Neural cell (in vitro differentiated cells): ENCODE results near the gene WDR77.

ENCODE experiments used
- EP300 ChIP-seq: fragments of 450-650 bp; conservative IDR thresholded peaks from 2 replicates; pipeline ENCODE4 v1.6.1; 2014; ENCODE audit warnings: antibody characterized with exemption, mild to moderate bottlenecking, moderate library complexity; ENCODE audit not compliant: poor library complexity, severe bottlenecking
- EZH2 ChIP-seq: fragments of 200-600, 300-800 bp; shearing (Covaris generic), sonication (generic); IDR thresholded peaks from 2 replicates; pipeline ENCODE4 v1.6.1; 2014; ENCODE audit warnings: antibody characterized with exemption, low read length, borderline replicate concordance, mild to moderate bottlenecking; ENCODE audit not compliant: insufficient read depth, poor library complexity, severe bottlenecking
- POLR2AphosphoS5 ChIP-seq: IDR thresholded peaks from 2 replicates; pipeline ENCODE4 v1.6.1; 2012
- TF ChIP-seq, protein P1 (sequence below): fragments of 450-650 bp; IDR thresholded peaks from 2 replicates; pipeline ENCODE4 v1.5.1; 2014; ENCODE audit warnings: antibody characterized with exemption, mild to moderate bottlenecking, moderate library complexity; ENCODE audit not compliant: poor library complexity, severe bottlenecking

DNA sequence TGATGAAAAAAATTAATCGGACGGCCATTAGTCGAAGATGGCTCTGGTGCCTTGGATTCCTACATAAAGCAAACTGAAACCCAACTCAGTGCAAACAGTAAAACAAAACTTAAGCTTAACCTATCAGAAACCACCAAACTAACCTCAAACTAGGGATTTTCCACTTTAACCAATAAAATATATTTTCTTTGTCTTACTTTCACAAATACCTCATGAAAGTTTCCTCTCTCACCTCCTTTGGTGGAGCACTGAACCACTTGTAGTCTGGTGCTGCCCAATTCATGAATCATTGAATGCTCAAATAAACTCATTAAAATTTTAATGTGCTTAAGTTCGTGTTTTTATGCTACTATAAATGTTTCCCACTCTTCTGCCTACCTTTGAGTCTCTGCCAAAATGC is 47.3 kb upstream of the WDR77 start:
- TF ChIP-seq, protein P1, sequence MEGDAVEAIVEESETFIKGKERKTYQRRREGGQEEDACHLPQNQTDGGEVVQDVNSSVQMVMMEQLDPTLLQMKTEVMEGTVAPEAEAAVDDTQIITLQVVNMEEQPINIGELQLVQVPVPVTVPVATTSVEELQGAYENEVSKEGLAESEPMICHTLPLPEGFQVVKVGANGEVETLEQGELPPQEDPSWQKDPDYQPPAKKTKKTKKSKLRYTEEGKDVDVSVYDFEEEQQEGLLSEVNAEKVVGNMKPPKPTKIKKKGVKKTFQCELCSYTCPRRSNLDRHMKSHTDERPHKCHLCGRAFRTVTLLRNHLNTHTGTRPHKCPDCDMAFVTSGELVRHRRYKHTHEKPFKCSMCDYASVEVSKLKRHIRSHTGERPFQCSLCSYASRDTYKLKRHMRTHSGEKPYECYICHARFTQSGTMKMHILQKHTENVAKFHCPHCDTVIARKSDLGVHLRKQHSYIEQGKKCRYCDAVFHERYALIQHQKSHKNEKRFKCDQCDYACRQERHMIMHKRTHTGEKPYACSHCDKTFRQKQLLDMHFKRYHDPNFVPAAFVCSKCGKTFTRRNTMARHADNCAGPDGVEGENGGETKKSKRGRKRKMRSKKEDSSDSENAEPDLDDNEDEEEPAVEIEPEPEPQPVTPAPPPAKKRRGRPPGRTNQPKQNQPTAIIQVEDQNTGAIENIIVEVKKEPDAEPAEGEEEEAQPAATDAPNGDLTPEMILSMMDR = no peak
- TF ChIP-seq POLR2AphosphoS5 (no peak), EP300 (no peak), EZH2 (no peak)
